HepG2 (cell line): ENCODE data around the gene GNG12. TPM values are rescaled to one million over a fixed set of nuclear protein-coding genes. Genes with fewer than 3 reads are reported as not detected.

ENCODE experiments used
- CEBPG ChIP-seq: IDR thresholded peaks from 2 replicates; pipeline ENCODE4 v1.6.1; 2016
- CHD4 ChIP-seq: fragments of 200-600 bp; sonication (generic); IDR thresholded peaks from 2 replicates; pipeline ENCODE4 v1.7.0; 2017; ENCODE audit warnings: mild to moderate bottlenecking, low read length, borderline replicate concordance
- CREB3 ChIP-seq: sonication (generic); formaldehyde crosslinking; IDR thresholded peaks from 2 replicates; pipeline ENCODE4 v1.5.0; 2020; ENCODE audit warnings: missing genetic modification reagents
- EEA1 ChIP-seq: sonication (generic); formaldehyde crosslinking; IDR thresholded peaks from 2 replicates; pipeline ENCODE4 v1.5.1; 2020; ENCODE audit warnings: mild to moderate bottlenecking, missing genetic modification reagents, borderline replicate concordance
- ELF4 ChIP-seq: sonication (generic); formaldehyde crosslinking; IDR thresholded peaks from 2 replicates; pipeline ENCODE4 v1.5.0; 2020; ENCODE audit warnings: missing genetic modification reagents, mild to moderate bottlenecking, moderate library complexity, borderline replicate concordance
- FOXO4 ChIP-seq: sonication (generic); formaldehyde crosslinking; conservative IDR thresholded peaks from 2 replicates; pipeline ENCODE4 v1.8.1; 2023; ENCODE audit warnings: missing genetic modification reagents
- IRF2 ChIP-seq: IDR thresholded peaks from 2 replicates; pipeline ENCODE4 v1.6.1; 2018; ENCODE audit warnings: missing genetic modification reagents, missing compliant biosample characterization
- PLSCR1 ChIP-seq: sonication (generic); formaldehyde crosslinking; IDR thresholded peaks from 2 replicates; pipeline ENCODE4 v1.5.0; 2020; ENCODE audit warnings: missing genetic modification reagents, mild to moderate bottlenecking, borderline replicate concordance
- RFX3 ChIP-seq: IDR thresholded peaks from 2 replicates; pipeline ENCODE4 v1.6.1; 2016; ENCODE audit warnings: missing biosample characterization, missing genetic modification reagents
- TAF1 ChIP-seq: sonication (generic); formaldehyde crosslinking; IDR thresholded peaks from 2 replicates; pipeline ENCODE4 v1.4.0; 2020; ENCODE audit warnings: missing genetic modification reagents
- TGIF2 ChIP-seq: IDR thresholded peaks from 2 replicates; pipeline ENCODE4 v1.6.1; 2016; ENCODE audit warnings: control low read depth, missing compliant biosample characterization
- TOPORS ChIP-seq: sonication (generic); formaldehyde crosslinking; IDR thresholded peaks from 2 replicates; pipeline ENCODE4 v1.8.0; 2023; ENCODE audit warnings: mild to moderate bottlenecking, missing genetic modification reagents
- TRAFD1 ChIP-seq: sonication (generic); formaldehyde crosslinking; IDR thresholded peaks from 2 replicates; pipeline ENCODE4 v1.5.1; 2020; ENCODE audit warnings: missing genetic modification reagents, mild to moderate bottlenecking, borderline replicate concordance
- ZBED4 ChIP-seq: sonication (generic); formaldehyde crosslinking; IDR thresholded peaks from 2 replicates; pipeline ENCODE4 v1.4.0; 2020; ENCODE audit warnings: missing genetic modification reagents, borderline replicate concordance
- ZNF281 ChIP-seq: sonication (generic); formaldehyde crosslinking; IDR thresholded peaks from 2 replicates; pipeline ENCODE4 v1.4.0; 2020; ENCODE audit warnings: missing genetic modification reagents, borderline replicate concordance
- ZNF460 ChIP-seq: sonication (generic); formaldehyde crosslinking; IDR thresholded peaks from 2 replicates; pipeline ENCODE4 v1.5.1; 2020; ENCODE audit warnings: missing genetic modification reagents, mild to moderate bottlenecking, borderline replicate concordance
- ZSCAN12 ChIP-seq: sonication (generic); formaldehyde crosslinking; IDR thresholded peaks from 2 replicates; pipeline ENCODE4 v1.9.0; 2021; ENCODE audit warnings: mild to moderate bottlenecking, missing genetic modification reagents
- polyA plus RNA-seq, 8 experiments: library from polyadenylated mRNA; depleted of rRNA in 3 of 8; stranded (reverse) in 7 of 8; unstranded in 1 of 8; fragments of >200 nt; fragmentation: Illumina TruSeq in 4 of 8; extraction: Trizol in 4 of 8; gene quantifications; 2 replicates each; pipeline versions ENCODE4 v1.2.1 to v1.2.3, GENCODE V29; 2011 to 2016; ENCODE audit warnings: low read depth in 4 of 8, missing spikeins in 1 of 8, mixed read lengths in 1 of 8; ENCODE audit not compliant: insufficient read depth in 1 of 8
- total RNA-seq, 5 experiments: library from RNA; depleted of rRNA; stranded (reverse); fragments of >200 nt; fragmentation: Illumina TruSeq; extraction: Trizol; gene quantifications; 2 replicates each; pipeline ENCODE4 v1.2.3, GENCODE V29; 2016; ENCODE audit warnings: low read depth in 1 of 5

Gene GNG12
- total and polyA plus RNA-seq, 2 of the 13 experiments (the other 11 are each of a cell fraction or from before 2014, with no cell fraction given), result 0.11 TPM

GRCh38 chr1:67760030-67760821 is 73.0 kb downstream of the GNG12 start (continued):
- TF ChIP-seq TRAFD1 (CRISPR knock-in tag) (no peak), ZSCAN12 (CRISPR knock-in tag) (no peak), RFX3 (peak; percentile 72), ELF4 (CRISPR knock-in tag) (no peak), CEBPG (CRISPR knock-in tag) (peak; percentile 28; the same call in 1 of the 2 replicates), FOXO4 (no peak), ZNF460 (CRISPR knock-in tag) (no peak), TAF1 (CRISPR knock-in tag) (no peak), TGIF2 (CRISPR knock-in tag) (peak; percentile 64; the same call in 1 of the 2 replicates), ZBED4 (CRISPR knock-in tag) (no peak), TOPORS (CRISPR knock-in tag) (0 out of 2 replicates have a peak, but pooled peaks have one; percentile 22), PLSCR1 (CRISPR knock-in tag) (no peak), EEA1 (CRISPR knock-in tag) (no peak), IRF2 (CRISPR knock-in tag) (peak; percentile 63; the same call in 1 of the 2 replicates), CHD4 (no peak), CREB3 (CRISPR knock-in tag) (no peak), ZNF281 (no peak)
